Measurements from ENCODE around the gene PER1. TPM values are rescaled to one million over a fixed set of nuclear protein-coding genes. Genes with fewer than 3 reads are reported as not detected.

The PER1 gene
- total and polyA plus RNA-seq, 2 of the 8 experiments (the other 6 are each of a cell fraction or from before 2014, with no cell fraction given), result 9.6 to 38.0 TPM

GRCh38 chr17:8152112-8152775 is at the start of gene PER1 (continued):
- TF ChIP-seq E2F6 (IDR thresholded peaks at IDR 0.05) (peak; percentile 66), CHD2 (IDR thresholded peaks at IDR 0.05; ENCODE audit: low read length) (no peak), YY1 (IDR thresholded peaks at IDR 0.05; ENCODE audit: low read depth, low read length) (no peak), USF2 (IDR thresholded peaks at IDR 0.05; ENCODE audit: low read length) (no peak), EGR1 (IDR thresholded peaks at IDR 0.05; ENCODE audit: borderline replicate concordance, low read depth, low read length) (no peak)
- TF ChIP-seq, protein P1, sequence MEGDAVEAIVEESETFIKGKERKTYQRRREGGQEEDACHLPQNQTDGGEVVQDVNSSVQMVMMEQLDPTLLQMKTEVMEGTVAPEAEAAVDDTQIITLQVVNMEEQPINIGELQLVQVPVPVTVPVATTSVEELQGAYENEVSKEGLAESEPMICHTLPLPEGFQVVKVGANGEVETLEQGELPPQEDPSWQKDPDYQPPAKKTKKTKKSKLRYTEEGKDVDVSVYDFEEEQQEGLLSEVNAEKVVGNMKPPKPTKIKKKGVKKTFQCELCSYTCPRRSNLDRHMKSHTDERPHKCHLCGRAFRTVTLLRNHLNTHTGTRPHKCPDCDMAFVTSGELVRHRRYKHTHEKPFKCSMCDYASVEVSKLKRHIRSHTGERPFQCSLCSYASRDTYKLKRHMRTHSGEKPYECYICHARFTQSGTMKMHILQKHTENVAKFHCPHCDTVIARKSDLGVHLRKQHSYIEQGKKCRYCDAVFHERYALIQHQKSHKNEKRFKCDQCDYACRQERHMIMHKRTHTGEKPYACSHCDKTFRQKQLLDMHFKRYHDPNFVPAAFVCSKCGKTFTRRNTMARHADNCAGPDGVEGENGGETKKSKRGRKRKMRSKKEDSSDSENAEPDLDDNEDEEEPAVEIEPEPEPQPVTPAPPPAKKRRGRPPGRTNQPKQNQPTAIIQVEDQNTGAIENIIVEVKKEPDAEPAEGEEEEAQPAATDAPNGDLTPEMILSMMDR (IDR thresholded peaks at IDR 0.05; ENCODE audit: control extremely low read depth in 1 of 3, insufficient read depth in 1 of 3, low read depth in 1 of 3, low read length in 3 of 3), result 0 out of 4 replicates have a peak, but pooled peaks of 1 of the 3 experiments have one; percentile 2

Measured in H1 (cell line).